Mesothelial cell of epicardium (in vitro differentiated cells): ENCODE results near the gene SH2D6. TPM values are rescaled to one million over a fixed set of nuclear protein-coding genes. Genes with fewer than 3 reads are reported as not detected.
"Not testable (repeated sequence)": the region's sequence is repeated elsewhere in the genome, so short reads cannot be mapped to it uniquely, and the experiment has no call there.

Experiments
- DNase-seq, 2 experiments: peaks; one replicate each; pipeline ENCODE4 v3.0.0; 2021; ENCODE audit warnings: low spot score in 2 of 2; ENCODE audit not compliant: unreplicated experiment in 2 of 2
- H3K27ac Mint-ChIP-seq: 2 replicates; pipeline ENCODE4 v1.8.0; 2021; ENCODE audit warnings: mixed read lengths
- H3K27me3 Mint-ChIP-seq: 2 replicates; pipeline ENCODE4 v1.8.0; 2021; ENCODE audit warnings: low read depth, mixed read lengths
- H3K36me3 Mint-ChIP-seq: 2 replicates; pipeline ENCODE4 v1.8.0; 2021; ENCODE audit warnings: mixed read lengths
- H3K4me1 Mint-ChIP-seq: 2 replicates; pipeline ENCODE4 v1.8.0; 2021; ENCODE audit warnings: mixed read lengths
- H3K4me3 Mint-ChIP-seq: 2 replicates; pipeline ENCODE4 v1.8.0; 2021; ENCODE audit warnings: mild to moderate bottlenecking, moderate library complexity, mixed read lengths
- H3K9me3 Mint-ChIP-seq: 2 replicates; pipeline ENCODE4 v1.8.0; 2021; ENCODE audit warnings: mixed read lengths
- CTCF ChIP-seq: fragments of 200-600 bp; sonication (generic); IDR thresholded peaks from one replicate; pipeline ENCODE4 v1.5.0; 2021; ENCODE audit warnings: antibody characterized with exemption; ENCODE audit not compliant: unreplicated experiment
- total RNA-seq: library from RNA; stranded (reverse); gene quantifications from 3 replicates; pipeline ENCODE4 v1.2.1, GENCODE V29; 2021

Gene SH2D6
- total RNA-seq, 1 donor from 2014 or later, result 0.38 TPM

- Mint-ChIP-seq H3K4me3 (no peak overlapping the region), H3K27ac (no peak overlapping the region), H3K9me3 (peaks cover 10% of the 10 kb centered on the region), H3K4me1 (no peaks in the 10 kb centered on the region), H3K27me3 (no peaks in the 10 kb centered on the region), H3K36me3 (peaks cover 7% of the 10 kb centered on the region)
- no peak for DNase-seq
- TF ChIP-seq CTCF, result no peak
Observed at GRCh38 chr2:85481818-85482777, 63.6 kb downstream of the SH2D6 start.

- H3K36me3 Mint-ChIP-seq, DNase-seq, H3K27me3 Mint-ChIP-seq, H3K9me3 Mint-ChIP-seq, H3K27ac Mint-ChIP-seq, H3K4me1 Mint-ChIP-seq, H3K4me3 Mint-ChIP-seq: not testable (repeated sequence)
Observed at GRCh38 chr2:85484615-85485014, 66.1 kb downstream of the SH2D6 start.

- Mint-ChIP-seq H3K36me3 (peaks cover 7% of the 10 kb centered on the region), H3K4me3 (no peak overlapping the region), H3K27ac (no peak overlapping the region), H3K9me3 (peaks cover 10% of the 10 kb centered on the region), H3K4me1 (no peaks in the 10 kb centered on the region), H3K27me3 (no peaks in the 10 kb centered on the region)
- no peak for TF ChIP-seq CTCF
- no peak for DNase-seq
Observed at GRCh38 chr2:85485815-85486214, 67.3 kb downstream of the SH2D6 start.

Other genes starting within 250 kb of the SH2D6 start
- 59.0 to 62.5 TPM (median 59.2 TPM) in 3 replicates for gene TGOLN2, start 90.7 kb upstream of the SH2D6 start, total RNA-seq
- gene RETSAT, start 64.2 kb upstream of the SH2D6 start, total RNA-seq, result 21.5 to 27.4 TPM (median 23.4 TPM) in 3 replicates
- 23.2 to 25.2 TPM (median 24.5 TPM) in 3 replicates for gene ELMOD3, start 63.9 kb upstream of the SH2D6 start, total RNA-seq
- gene CAPG, start 8.3 kb upstream of the SH2D6 start, total RNA-seq, result 86.3 to 92.4 TPM (median 89.2 TPM) in 3 replicates
- gene MAT2A, start 120.5 kb downstream of the SH2D6 start, total RNA-seq, result 263 to 274 TPM (median 271 TPM) in 3 replicates
- gene GGCX, start 142.8 kb downstream of the SH2D6 start, total RNA-seq, result 57.4 to 58.2 TPM (median 57.7 TPM) in 3 replicates
- 51.0 to 55.7 TPM (median 55.5 TPM) in 3 replicates for gene VAMP8, start 158.9 kb downstream of the SH2D6 start, total RNA-seq
- gene VAMP5, start 165.7 kb downstream of the SH2D6 start, total RNA-seq, result 2.5 to 3.7 TPM (median 3.4 TPM) in 3 replicates
- 76.6 to 87.4 TPM (median 82.8 TPM) in 3 replicates for gene RNF181, start 177.0 kb downstream of the SH2D6 start, total RNA-seq
- 13.5 to 15.2 TPM (median 14.4 TPM) in 3 replicates for gene TMEM150A, start 184.0 kb downstream of the SH2D6 start, total RNA-seq
- 70.8 to 79.0 TPM (median 74.6 TPM) in 3 replicates for gene C2orf68, start 193.4 kb downstream of the SH2D6 start, total RNA-seq
- gene USP39, start 197.5 kb downstream of the SH2D6 start, total RNA-seq, result 45.5 to 51.1 TPM (median 49.9 TPM) in 3 replicates
- not detected in 3 replicates for gene SFTPB, start 249.5 kb downstream of the SH2D6 start, total RNA-seq